Common myeloid progenitor, CD34-positive (primary cell): ENCODE measurements around the gene SKP1.

Experiments used
- CTCF ChIA-PET: fragments of 350-600 bp; sonication (Branson Sonifier 250); formaldehyde crosslinking; loops from one replicate; lab custom pipeline; 2021; ENCODE audit warnings: antibody characterized with exemption; lab: Charles Lee
- POLR2A ChIA-PET: fragments of 350-600 bp; sonication (Branson Sonifier 250); formaldehyde crosslinking; loops from one replicate; lab custom pipeline; 2021; ENCODE audit warnings: antibody characterized with exemption; lab: Charles Lee
- DNase-seq, 3 donors: peaks; one replicate each; pipeline versions ENCODE4 v3.0.0 to v3.0.0-alpha.2; 2013
- H3K27ac ChIP-seq, 2 experiments: 1 replicate in 1 of 2; 2 replicates in 1 of 2; pipeline ENCODE4 v1.7.0; 2013; ENCODE audit warnings: inconsistent platforms in 2 of 2, low read length in 2 of 2, mild to moderate bottlenecking in 2 of 2, low read depth in 1 of 2, moderate library complexity in 1 of 2; ENCODE audit not compliant: severe bottlenecking in 2 of 2, insufficient read depth in 1 of 2, poor library complexity in 1 of 2
- H3K27me3 ChIP-seq, 5 experiments: replicated peaks in 2 of 5; 1 replicate in 3 of 5; 2 replicates in 2 of 5; pipeline versions ENCODE4 v1.6.1 to v1.7.0; 2013; ENCODE audit warnings: low read length in 4 of 5, mild to moderate bottlenecking in 2 of 5, moderate library complexity in 2 of 5, inconsistent platforms in 1 of 5; ENCODE audit not compliant: insufficient read depth in 5 of 5, control insufficient read depth in 4 of 5
- H3K36me3 ChIP-seq, 4 experiments: 1 replicate in 2 of 4; 2 replicates in 2 of 4; pipeline versions ENCODE4 v1.6.1 to v1.7.0; 2013; ENCODE audit warnings: low read length in 3 of 4, control low read depth in 1 of 4, mild to moderate bottlenecking in 1 of 4; ENCODE audit not compliant: control insufficient read depth in 4 of 4, insufficient read depth in 4 of 4
- H3K4me1 ChIP-seq, 4 experiments: 1 replicate in 3 of 4; 2 replicates in 1 of 4; pipeline versions ENCODE4 v1.6.1 to v1.7.1; 2013; ENCODE audit warnings: low read length in 3 of 4, mild to moderate bottlenecking in 3 of 4, control low read depth in 1 of 4, inconsistent platforms in 1 of 4, moderate library complexity in 1 of 4; ENCODE audit not compliant: control insufficient read depth in 4 of 4, insufficient read depth in 4 of 4; ENCODE audit errors: control extremely low read depth in 1 of 4
- H3K4me3 ChIP-seq, 7 experiments: 1 replicate in 4 of 7; 2 replicates in 3 of 7; pipeline versions ENCODE4 v1.5.1 to v1.7.0; 2013; ENCODE audit warnings: mild to moderate bottlenecking in 7 of 7, low read length in 6 of 7, moderate library complexity in 6 of 7, inconsistent platforms in 2 of 7, low read depth in 2 of 7, control low read depth in 1 of 7; ENCODE audit not compliant: insufficient read depth in 4 of 7, control insufficient read depth in 1 of 7; ENCODE audit errors: extremely low read depth in 1 of 7
- H3K9me3 ChIP-seq, 5 experiments: 1 replicate in 4 of 5; 2 replicates in 1 of 5; pipeline versions ENCODE4 v1.6.1 to v1.7.1; 2013; ENCODE audit warnings: low read length in 4 of 5, mild to moderate bottlenecking in 2 of 5, inconsistent platforms in 1 of 5, low read depth in 1 of 5, moderate library complexity in 1 of 5; ENCODE audit not compliant: control insufficient read depth in 4 of 5, insufficient read depth in 2 of 5; ENCODE audit errors: control extremely low read depth in 1 of 5
- WGBS: methylation state at CpG from one replicate; pipeline ENCODE4 v1.1.5; 2013; ENCODE audit not compliant: insufficient coverage; 5-methylcytosine and 5-hydroxymethylcytosine counted together

Gene SKP1

GRCh38 chr5:134139891-134140469 is 36.8 kb downstream of the SKP1 start:
- Histone ChIP-seq H3K4me3 (peak overlapping the region in 1 of 7 experiments; percentile 28), H3K4me1 (peaks cover 2 to 45% (median 39%) of the 10 kb centered on the region in 4 experiments), H3K9me3 (no peaks in the 10 kb centered on the region), H3K27ac (peak overlapping the region in 1 of 2 experiments; percentile 10), H3K36me3 (peaks cover 0 to 52% (median 34%) of the 10 kb centered on the region in 4 experiments), H3K27me3 (no peaks in the 10 kb centered on the region)
- no peak for DNase-seq
- ChIA-PET POLR2A (interaction anchor here (1.3 to 1.8 kb wide), 4 partner anchors 11 to 100 kb away, joined by 3 to 8 read pairs (median 6); no protein-coding TSS in a partner anchor), CTCF (interaction anchor here (0.6 to 11.2 kb wide), 24 partner anchors 8 to 153 kb away, joined by 3 to 167 read pairs (median 5); partner anchors contain the start of gene TCF7)
- 94% methylated on average over 8 of the region's 8 CpGs for WGBS

GRCh38 chr5:134139377-134139851 is 37.3 kb downstream of the SKP1 start:
- DNase-seq = no peak
- Histone ChIP-seq H3K4me3 (no peak overlapping the region), H3K4me1 (peaks cover 2 to 45% (median 39%) of the 10 kb centered on the region in 4 experiments), H3K9me3 (no peaks in the 10 kb centered on the region), H3K27me3 (no peaks in the 10 kb centered on the region), H3K27ac (peak overlapping the region in 1 of 2 experiments; percentile 10), H3K36me3 (peaks cover 3 to 51% (median 29%) of the 10 kb centered on the region in 4 experiments)
- WGBS = 90% methylated on average over 4 of the region's 4 CpGs
- POLR2A ChIA-PET = interaction anchor here (1.3 to 1.4 kb wide), 2 partner anchors 10 to 12 kb away, joined by 3 to 7 read pairs; no protein-coding TSS in a partner anchor
- CTCF ChIA-PET = interaction anchor here (0.6 to 11.2 kb wide), 16 partner anchors 9 to 143 kb away, joined by 3 to 167 read pairs (median 7); partner anchors contain the start of gene TCF7

DNA sequence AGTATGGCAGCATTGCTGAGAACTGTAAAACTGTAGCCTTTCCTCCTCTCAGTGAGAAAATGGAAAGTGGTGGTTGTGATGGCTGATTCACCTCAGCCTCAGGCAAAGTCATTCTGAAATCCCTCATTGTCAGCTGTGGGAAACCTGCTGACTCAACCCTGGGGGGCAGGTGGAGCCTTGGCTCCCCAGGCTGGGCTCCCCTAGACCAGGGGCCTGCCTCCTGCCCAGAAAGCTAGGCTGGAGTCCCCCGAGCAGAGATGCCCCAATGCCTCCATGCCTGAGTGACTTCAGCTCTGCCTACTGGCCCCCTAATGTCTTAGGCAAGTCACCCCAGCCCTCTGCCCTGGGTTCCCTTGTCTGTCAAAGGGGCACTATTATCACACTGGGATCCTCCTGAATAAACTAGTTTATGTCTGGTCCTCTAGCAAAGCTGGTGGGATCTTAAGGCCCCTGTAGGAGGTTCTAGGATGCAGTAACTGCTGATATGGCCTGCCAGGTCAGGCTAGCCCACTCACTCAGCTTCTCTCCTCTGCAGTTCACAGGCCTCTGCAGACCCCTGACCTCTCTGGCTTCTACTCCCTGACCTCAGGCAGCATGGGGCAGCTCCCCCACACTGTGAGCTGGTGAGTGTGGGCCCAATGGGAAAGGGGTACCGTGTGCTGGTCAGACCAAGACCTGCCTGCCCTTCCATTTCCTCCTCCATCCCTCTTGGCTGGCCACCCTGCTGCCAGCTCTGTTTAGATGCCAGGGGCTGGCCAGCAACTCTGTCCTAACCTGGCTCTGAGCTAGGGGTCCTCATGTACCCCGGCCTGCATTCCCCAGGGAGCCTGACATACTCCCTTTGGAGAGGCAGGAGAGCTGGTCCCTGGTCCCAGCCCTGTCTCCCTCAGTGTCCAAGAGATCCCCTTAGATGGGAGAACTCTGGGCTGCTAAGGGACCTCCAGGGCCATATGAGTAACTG is 38.1 kb downstream of the SKP1 start:
- ChIA-PET CTCF (interaction anchor here (0.9 to 11.2 kb wide), 13 partner anchors 10 to 111 kb away, joined by 3 to 167 read pairs (median 10); partner anchors contain the start of gene TCF7), POLR2A (interaction anchor here (0.5 kb wide), 1 partner anchor 634 kb away, joined by 3 read pairs; no protein-coding TSS in a partner anchor)
- Histone ChIP-seq H3K36me3 (peaks cover 3 to 48% (median 30%) of the 10 kb centered on the region in 4 experiments), H3K9me3 (no peaks in the 10 kb centered on the region), H3K27ac (peak overlapping the region in 1 of 2 experiments; percentile 57), H3K4me3 (no peak overlapping the region), H3K4me1 (peaks cover 2 to 48% (median 41%) of the 10 kb centered on the region in 4 experiments), H3K27me3 (no peaks in the 10 kb centered on the region)
- 100% methylated on average over 2 of the region's 3 CpGs for WGBS
- DNase-seq = no peak

DNA sequence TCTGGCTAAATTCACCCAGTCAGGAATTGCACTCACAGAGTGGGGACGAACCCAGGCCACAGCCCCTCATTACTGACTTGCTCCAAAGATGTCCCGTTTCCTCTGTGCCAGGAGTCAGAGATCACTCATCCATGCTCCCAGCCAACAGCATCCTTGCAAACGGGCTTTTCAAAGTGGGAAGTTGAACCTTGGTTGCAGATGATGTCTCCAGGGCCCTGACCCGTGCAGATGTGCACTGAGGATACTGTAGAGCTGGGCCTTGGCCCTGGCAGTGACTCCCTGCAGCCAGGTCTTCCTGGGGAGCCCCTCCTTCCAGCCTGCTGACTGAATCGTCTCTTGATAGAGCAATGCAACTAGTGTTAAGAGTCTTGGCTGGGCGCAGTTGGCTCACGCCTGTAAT is 40.0 kb downstream of the SKP1 start:
- H3K4me1 ChIP-seq = peaks cover 2 to 63% (median 58%) of the 10 kb centered on the region in 4 experiments
- H3K27ac ChIP-seq = no peak overlapping the region
- no peaks in the 10 kb centered on the region for H3K27me3 ChIP-seq
- ChIA-PET POLR2A (no interaction called here), CTCF (interaction anchor here (1.1 to 11.2 kb wide), 5 partner anchors 10 to 103 kb away, joined by 3 to 167 read pairs (median 5); partner anchors contain the start of gene TCF7)
- peaks cover 3 to 34% (median 22%) of the 10 kb centered on the region in 4 experiments for H3K36me3 ChIP-seq
- no peaks in the 10 kb centered on the region for H3K9me3 ChIP-seq
- no peak overlapping the region for H3K4me3 ChIP-seq
- WGBS = 96% methylated on average over 5 of the region's 7 CpGs
- no peak for DNase-seq

- Histone ChIP-seq H3K36me3 (peaks cover 3 to 33% (median 24%) of the 10 kb centered on the region in 4 experiments), H3K9me3 (no peaks in the 10 kb centered on the region), H3K27me3 (no peaks in the 10 kb centered on the region), H3K27ac (no peak overlapping the region), H3K4me3 (no peak overlapping the region), H3K4me1 (peaks cover 2 to 66% (median 58%) of the 10 kb centered on the region in 4 experiments)
- POLR2A ChIA-PET = interaction anchor here (1.4 to 1.6 kb wide), 2 partner anchors 25 to 97 kb away, joined by 4 to 5 read pairs; no protein-coding TSS in a partner anchor
- DNase-seq = no peak
- CTCF ChIA-PET = interaction anchor here (1.1 to 11.2 kb wide), 5 partner anchors 11 to 103 kb away, joined by 3 to 167 read pairs (median 5); no protein-coding TSS in a partner anchor
- WGBS = 88% methylated on average over 2 of the region's 2 CpGs
Measured at GRCh38 chr5:134136221-134136631, 40.5 kb downstream of the SKP1 start.

DNA sequence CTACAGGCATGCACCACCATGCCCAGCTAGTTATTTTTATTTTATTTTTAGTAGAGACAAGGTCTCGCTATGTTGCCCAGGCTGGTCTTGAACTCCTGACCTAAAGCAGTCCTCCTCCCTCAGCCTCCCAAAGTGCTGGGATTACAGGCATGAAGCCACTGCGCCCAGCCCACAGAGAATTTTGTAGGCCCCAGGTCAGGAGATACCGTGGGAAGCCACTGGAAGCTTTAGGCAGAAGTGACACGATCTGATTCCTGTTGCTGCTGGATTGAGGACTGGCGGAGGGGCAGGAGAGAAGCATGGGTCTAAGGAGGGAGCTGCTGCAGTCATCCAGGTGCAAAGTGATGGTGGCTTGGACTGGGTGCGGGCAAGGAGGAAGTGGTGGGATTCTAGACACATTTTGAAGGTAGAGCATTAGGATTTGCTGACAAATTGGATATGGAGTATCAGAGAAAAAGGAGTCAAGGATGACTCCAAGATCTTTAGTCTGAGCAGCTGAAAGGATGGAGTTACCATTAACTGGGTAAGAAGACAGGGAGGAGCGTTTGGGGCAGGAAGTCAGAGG is 41.6 kb downstream of the SKP1 start:
- no peak overlapping the region for H3K27ac ChIP-seq
- H3K36me3 ChIP-seq = peaks cover 3 to 33% (median 23%) of the 10 kb centered on the region in 4 experiments
- H3K4me1 ChIP-seq = peaks cover 0 to 56% (median 48%) of the 10 kb centered on the region in 4 experiments
- no peak overlapping the region for H3K4me3 ChIP-seq
- H3K27me3 ChIP-seq = no peaks in the 10 kb centered on the region
- DNase-seq = no peak
- POLR2A ChIA-PET = interaction anchor here (1.4 to 1.6 kb wide), 2 partner anchors 24 to 96 kb away, joined by 4 to 5 read pairs; no protein-coding TSS in a partner anchor
- 97% methylated on average over 6 of the region's 7 CpGs for WGBS
- no peaks in the 10 kb centered on the region for H3K9me3 ChIP-seq
- CTCF ChIA-PET = interaction anchor here (0.7 to 11.2 kb wide), 6 partner anchors 10 to 92 kb away, joined by 3 to 167 read pairs (median 4); no protein-coding TSS in a partner anchor
